Body of pancreas (tissue), 4 donors: Measurements from ENCODE around the gene DHRS1. TPM values are rescaled to one million over a fixed set of nuclear protein-coding genes. Genes with fewer than 3 reads are reported as not detected.

Experiments
- ATAC-seq: fragments of 150-250 bp; one replicate; pipeline ENCODE4 v1.9.1; 2016
- DNase-seq, 4 donors: peaks; one replicate each; pipeline ENCODE4 v3.0.0-alpha.2; 2019
- H3K27ac ChIP-seq, 4 donors: fragments of 200-600 bp; sonication (generic); 1 replicate in 3 of 4; 2 replicates in 1 of 4; pipeline versions ENCODE4 v1.5.1 to v1.6.1; 2016 to 2019; ENCODE audit warnings: mild to moderate bottlenecking in 1 of 4, mixed read lengths in 1 of 4, moderate library complexity in 1 of 4
- H3K27me3 ChIP-seq, 2 donors: fragments of 200-600 bp; sonication (generic); one replicate each; pipeline ENCODE4 v1.6.0; 2016; ENCODE audit warnings: mild to moderate bottlenecking in 1 of 2
- H3K36me3 ChIP-seq, 2 donors: fragments of 200-600 bp; sonication (generic); replicated peaks in 1 of 2; 2 replicates each; pipeline ENCODE4 v1.5.1; 2016; ENCODE audit warnings: low read depth in 2 of 2; ENCODE audit not compliant: insufficient read depth in 1 of 2
- H3K4me1 ChIP-seq: fragments of 200-600 bp; sonication (generic); one replicate; pipeline ENCODE4 v1.6.0; 2016
- H3K4me3 ChIP-seq, 2 donors: fragments of 200-600 bp; sonication (generic); 1 replicate in 1 of 2; 2 replicates in 1 of 2; pipeline ENCODE4 v1.5.1; 2016 to 2019
- H3K9me3 ChIP-seq, 3 donors: fragments of 200-600 bp; sonication (generic); 1 replicate in 2 of 3; 2 replicates in 1 of 3; pipeline ENCODE4 v1.5.1; 2016
- CTCF ChIP-seq, 7 experiments: fragments of 450-650 bp in 4 of 7; fragments of 200-600 bp in 3 of 7; sonication (generic) in 3 of 7; IDR thresholded peaks; one replicate each; pipeline ENCODE4 v1.5.1; 2016 to 2019; ENCODE audit warnings: antibody characterized with exemption in 7 of 7
- POLR2A ChIP-seq, 3 donors: fragments of 450-650 bp; IDR thresholded peaks; one replicate each; pipeline ENCODE4 v1.6.1; 2016; ENCODE audit warnings: antibody characterized with exemption in 3 of 3, mild to moderate bottlenecking in 2 of 3
- WGBS, 2 donors: methylation state at CpG; one replicate each; pipeline ENCODE4 v1.1.5; 2017; 5-methylcytosine and 5-hydroxymethylcytosine counted together
- intact Hi-C: fragments of 100-400 bp; cut with DNase I; formaldehyde crosslinking; loops from one replicate; pipeline ENCODE4 v1.15.1; 2023
- total RNA-seq, 2 donors: library from RNA; depleted of rRNA; stranded (reverse); fragments of >200 nt; gene quantifications; one replicate each; pipeline ENCODE4 v1.1.0, GENCODE V29; 2016

DHRS1 gene
- total RNA-seq, 2 donors from 2014 or later = 18.8 to 31.4 TPM

- DNase-seq (no peak), ATAC-seq (no peak)
- no peaks in the 10 kb centered on the region for H3K27me3 ChIP-seq
- WGBS, 2 donors = 72 to 77% methylated on average over 11 of the region's 11 CpGs
- no peak overlapping the region for H3K4me3 ChIP-seq
- H3K36me3 ChIP-seq = no peaks in the 10 kb centered on the region
- peaks cover under 1% of the 10 kb centered on the region for H3K4me1 ChIP-seq
- TF ChIP-seq CTCF (IDR thresholded peaks at IDR 0.05) = no peak
- no peak for TF ChIP-seq POLR2A (IDR thresholded peaks at IDR 0.05)
- intact Hi-C loops = loop anchor here (5.0 kb wide), 1 partner anchor 32 kb away; no protein-coding TSS in a partner anchor
- H3K27ac ChIP-seq = no peak overlapping the region
- H3K9me3 ChIP-seq = no peaks in the 10 kb centered on the region
Measured at GRCh38 chr14:24284501-24285035, 15.0 kb downstream of the DHRS1 start.

- ATAC-seq = no peak
- Histone ChIP-seq H3K27me3 (no peaks in the 10 kb centered on the region), H3K36me3 (no peaks in the 10 kb centered on the region), H3K27ac (no peak overlapping the region), H3K4me1 (peaks cover 7% of the 10 kb centered on the region), H3K9me3 (no peaks in the 10 kb centered on the region), H3K4me3 (no peak overlapping the region)
- 89 to 94% methylated on average over 5 of the region's 5 CpGs for WGBS, 2 donors
- intact Hi-C loops = no loop called here
- TF ChIP-seq POLR2A (IDR thresholded peaks at IDR 0.05) = no peak
- no peak for TF ChIP-seq CTCF (IDR thresholded peaks at IDR 0.05)
- no peak for DNase-seq
Measured at GRCh38 chr14:24283796-24284460, 15.7 kb downstream of the DHRS1 start.

- no peak overlapping the region for H3K27ac ChIP-seq
- H3K4me1 ChIP-seq = peaks cover 11% of the 10 kb centered on the region
- TF ChIP-seq CTCF (IDR thresholded peaks at IDR 0.05) = no peak
- TF ChIP-seq POLR2A (IDR thresholded peaks at IDR 0.05) = no peak
- no peaks in the 10 kb centered on the region for H3K27me3 ChIP-seq
- intact Hi-C loops = no loop called here
- WGBS, 2 donors = 56 to 63% methylated on average over 2 to 3 of the region's 3 CpGs
- H3K36me3 ChIP-seq = no peaks in the 10 kb centered on the region
- no peaks in the 10 kb centered on the region for H3K9me3 ChIP-seq
- H3K4me3 ChIP-seq = no peak overlapping the region
- no peak for DNase-seq
- no peak for ATAC-seq
Measured at GRCh38 chr14:24282736-24283135, 16.8 kb downstream of the DHRS1 start.

GRCh38 chr14:24281636-24282035 is 17.9 kb downstream of the DHRS1 start:
- Histone ChIP-seq H3K27me3 (no peaks in the 10 kb centered on the region), H3K36me3 (no peaks in the 10 kb centered on the region), H3K27ac (no peak overlapping the region), H3K9me3 (no peaks in the 10 kb centered on the region), H3K4me1 (peaks cover 11% of the 10 kb centered on the region), H3K4me3 (no peak overlapping the region)
- TF ChIP-seq POLR2A (IDR thresholded peaks at IDR 0.05) (no peak), CTCF (IDR thresholded peaks at IDR 0.05) (no peak)
- DNase-seq (no peak), ATAC-seq (no peak)
- intact Hi-C loops = no loop called here
- 77 to 82% methylated on average over 7 of the region's 7 CpGs for WGBS, 2 donors
